Karpas-422 (cell line): ENCODE data around the gene DHX58. TPM values are rescaled to one million over a fixed set of nuclear protein-coding genes. Genes with fewer than 3 reads are reported as not detected.
A peak's percentile ranks its signal among the peaks of the same experiment; 100 is the strongest.
"Not testable (repeated sequence)": the region's sequence is repeated elsewhere in the genome, so short reads cannot be mapped to it uniquely, and the experiment has no call there.

Source experiments
- DNase-seq: peaks from one replicate; pipeline ENCODE4 v3.0.0-alpha.2; 2015
- H2AFZ ChIP-seq: fragments of 200-600 bp; sonication (generic); 2 replicates; pipeline ENCODE4 v1.6.1; 2014; ENCODE audit warnings: antibody characterized with exemption, low read length, mixed read lengths
- H3K27ac ChIP-seq: fragments of 200-600 bp; sonication (generic); 2 replicates; pipeline ENCODE4 v1.5.1; 2014; ENCODE audit warnings: mild to moderate bottlenecking, low read length, moderate library complexity
- H3K27me3 ChIP-seq: fragments of 200-600 bp; sonication (generic); 2 replicates; pipeline ENCODE4 v1.6.1; 2014; ENCODE audit warnings: low read length, mixed read lengths
- H3K36me3 ChIP-seq: fragments of 200-600 bp; sonication (generic); 2 replicates; pipeline ENCODE4 v1.6.1; 2014; ENCODE audit warnings: low read length, mixed read lengths; ENCODE audit not compliant: insufficient read depth
- H3K4me1 ChIP-seq: fragments of 200-600 bp; sonication (generic); 2 replicates; pipeline ENCODE4 v1.6.1; 2014; ENCODE audit warnings: mild to moderate bottlenecking, low read length, mixed read lengths
- H3K4me2 ChIP-seq: fragments of 200-600 bp; sonication (generic); 2 replicates; pipeline ENCODE4 v1.6.1; 2014; ENCODE audit warnings: low read length, low read depth, mild to moderate bottlenecking; ENCODE audit not compliant: poor library complexity, severe bottlenecking
- H3K4me3 ChIP-seq: fragments of 200-600 bp; sonication (generic); 2 replicates; pipeline ENCODE4 v1.5.1; 2014; ENCODE audit warnings: mild to moderate bottlenecking, antibody characterized with exemption, low read length, mixed read lengths
- H3K79me2 ChIP-seq: fragments of 200-600 bp; sonication (generic); 2 replicates; pipeline ENCODE4 v1.6.1; 2014; ENCODE audit warnings: mild to moderate bottlenecking, low read length, mixed read lengths
- H3K9ac ChIP-seq: fragments of 200-600 bp; sonication (generic); 2 replicates; pipeline ENCODE4 v1.6.0; 2014; ENCODE audit warnings: low read length
- H3K9me2 ChIP-seq: fragments of 200-600 bp; sonication (generic), shearing (Covaris generic); replicated peaks from 2 replicates; pipeline ENCODE4 v1.6.0; 2014; ENCODE audit warnings: mild to moderate bottlenecking, low read length, moderate library complexity; ENCODE audit not compliant: insufficient read depth
- H3K9me3 ChIP-seq: fragments of 300-700, 200-600 bp; sonication (generic); 2 replicates; pipeline ENCODE4 v1.6.1; 2014; ENCODE audit warnings: low read length, mixed read lengths
- H4K20me1 ChIP-seq: fragments of 200-600 bp; sonication (generic); 2 replicates; pipeline ENCODE4 v1.6.1; 2014; ENCODE audit warnings: mild to moderate bottlenecking, antibody characterized with exemption, low read length, low read depth; ENCODE audit not compliant: insufficient read depth
- total RNA-seq: library from RNA; depleted of rRNA; stranded (reverse); fragments of >200 nt; shearing (Covaris generic); gene quantifications from 2 replicates; pipeline ENCODE4 v1.2.3, GENCODE V29; 2014; ENCODE audit warnings: low replicate concordance; rRNA removed

Gene DHX58
- 12.6 and 20.3 TPM in 2 replicates for total RNA-seq

GRCh38 chr17:42112552-42113176 lies at the start of gene DHX58:
Gene DHX58, minus strand, starts transcription at chr17:42112714. Its CDS starts 822 bp downstream, at chr17:42111892.
- H3K36me3 ChIP-seq, result no peaks in the 10 kb centered on the region
- H4K20me1 ChIP-seq, result no peaks in the 10 kb centered on the region
- no peaks in the 10 kb centered on the region for H3K79me2 ChIP-seq
- H3K9me2 ChIP-seq, result no peaks in the 10 kb centered on the region
- peak within 1 kb of the TSS; percentile 72 for H3K27ac ChIP-seq
- no peaks in the 10 kb centered on the region for H3K27me3 ChIP-seq
- peaks cover 60% of the 10 kb centered on the region for H3K4me1 ChIP-seq
- peak within 1 kb of the TSS; percentile 91 for H3K4me2 ChIP-seq
- no peak within 1 kb of the TSS for H2AFZ ChIP-seq
- peak within 1 kb of the TSS; percentile 83 for H3K9ac ChIP-seq
- H3K4me3 ChIP-seq, result peak within 1 kb of the TSS; percentile 77
- DNase-seq, result peak; percentile 96
- H3K9me3 ChIP-seq, result no peaks in the 10 kb centered on the region

- Histone ChIP-seq H3K27me3 (no peaks in the 10 kb centered on the region), H2AFZ (no peak overlapping the region), H3K79me2 (no peaks in the 10 kb centered on the region), H3K9me3 (no peaks in the 10 kb centered on the region), H3K27ac (no peak overlapping the region), H4K20me1 (no peaks in the 10 kb centered on the region), H3K9me2 (no peaks in the 10 kb centered on the region), H3K4me1 (peaks cover 4% of the 10 kb centered on the region; the same call in 1 of the 2 replicates), H3K4me2 (no peak overlapping the region), H3K9ac (no peak overlapping the region), H3K36me3 (no peaks in the 10 kb centered on the region), H3K4me3 (no peak overlapping the region)
- no peak for DNase-seq
These were observed 48.0 kb upstream of the DHX58 start for GRCh38 chr17:42160531-42160910.

- H4K20me1 ChIP-seq, result no peaks in the 10 kb centered on the region
- H3K27me3 ChIP-seq, result no peaks in the 10 kb centered on the region
- no peak overlapping the region for H3K4me3 ChIP-seq
- H3K9me3 ChIP-seq, result no peaks in the 10 kb centered on the region
- no peaks in the 10 kb centered on the region for H3K79me2 ChIP-seq
- no peak for DNase-seq
- H2AFZ ChIP-seq, result no peak overlapping the region
- no peaks in the 10 kb centered on the region for H3K36me3 ChIP-seq
- H3K9me2 ChIP-seq, result no peaks in the 10 kb centered on the region
- no peak overlapping the region for H3K4me2 ChIP-seq
- H3K4me1 ChIP-seq, result peaks cover 4% of the 10 kb centered on the region; the same call in 1 of the 2 replicates
- H3K9ac ChIP-seq, result no peak overlapping the region
- H3K27ac ChIP-seq, result no peak overlapping the region
These were observed 47.4 kb upstream of the DHX58 start for GRCh38 chr17:42159796-42160530.

- H2AFZ ChIP-seq, result no peak overlapping the region
- H3K4me2 ChIP-seq, result no peak overlapping the region
- H3K9me3 ChIP-seq, result no peaks in the 10 kb centered on the region
- no peak overlapping the region for H3K27ac ChIP-seq
- peak overlapping the region; percentile 34; the same call in 1 of the 2 replicates for H3K4me3 ChIP-seq
- H4K20me1 ChIP-seq, result peaks cover 22% of the 10 kb centered on the region; the same call in 1 of the 2 replicates
- DNase-seq, result no peak
- no peaks in the 10 kb centered on the region for H3K27me3 ChIP-seq
- H3K4me1 ChIP-seq, result peaks cover 23% of the 10 kb centered on the region
- H3K79me2 ChIP-seq, result peaks cover 41% of the 10 kb centered on the region
- H3K9me2 ChIP-seq, result no peaks in the 10 kb centered on the region
- H3K9ac ChIP-seq, result no peak overlapping the region
- H3K36me3 ChIP-seq, result no peaks in the 10 kb centered on the region; the same call in 1 of the 2 replicates
These were observed 43.1 kb upstream of the DHX58 start for GRCh38 chr17:42155614-42156045.

- peak; percentile 66 for DNase-seq
These were observed 41.6 kb upstream of the DHX58 start for GRCh38 chr17:42153919-42154742.

GRCh38 chr17:42146911-42147607 lies 34.5 kb upstream of the DHX58 start:
- no peak for DNase-seq
- no peaks in the 10 kb centered on the region for H3K27me3 ChIP-seq
- no peak overlapping the region for H3K27ac ChIP-seq
- H3K4me3 ChIP-seq, result no peak overlapping the region
- no peaks in the 10 kb centered on the region for H3K9me3 ChIP-seq
- H3K4me2 ChIP-seq, result no peak overlapping the region
- peaks cover 19% of the 10 kb centered on the region for H4K20me1 ChIP-seq
- no peaks in the 10 kb centered on the region for H3K9me2 ChIP-seq
- no peak overlapping the region for H2AFZ ChIP-seq
- H3K36me3 ChIP-seq, result peaks cover 6% of the 10 kb centered on the region; the same call in 1 of the 2 replicates
- H3K79me2 ChIP-seq, result peaks cover 90% of the 10 kb centered on the region
- H3K9ac ChIP-seq, result no peak overlapping the region
- peaks cover 8% of the 10 kb centered on the region for H3K4me1 ChIP-seq

More at GRCh38 chr17:42153919-42154742, 41.6 kb upstream of the DHX58 start:
- peak overlapping the region; percentile 89 for H3K4me3 ChIP-seq
- H3K27ac ChIP-seq, result peak overlapping the region; percentile 33; the same call in 1 of the 2 replicates
- H3K4me1 ChIP-seq, result peaks cover 23% of the 10 kb centered on the region
- H3K9me2 ChIP-seq, result no peaks in the 10 kb centered on the region
- H3K9me3 ChIP-seq, result no peaks in the 10 kb centered on the region
- H2AFZ ChIP-seq, result no peak overlapping the region
- no peaks in the 10 kb centered on the region; the same call in 1 of the 2 replicates for H3K36me3 ChIP-seq
- no peaks in the 10 kb centered on the region for H3K27me3 ChIP-seq
- H4K20me1 ChIP-seq, result peaks cover 22% of the 10 kb centered on the region; the same call in 1 of the 2 replicates
- peak overlapping the region; percentile 97 for H3K4me2 ChIP-seq
- H3K9ac ChIP-seq, result peak overlapping the region; percentile 93
- H3K79me2 ChIP-seq, result peaks cover 54% of the 10 kb centered on the region

- Histone ChIP-seq H4K20me1 (peaks cover 39% of the 10 kb centered on the region), H3K36me3 (peaks cover 14% of the 10 kb centered on the region), H3K4me1 (peaks cover 15% of the 10 kb centered on the region), H3K79me2 (peaks cover 90% of the 10 kb centered on the region)
- not testable (repeated sequence) for DNase-seq, H3K9me2 ChIP-seq, H3K27me3 ChIP-seq, H2AFZ ChIP-seq, H3K9ac ChIP-seq, H3K9me3 ChIP-seq, H3K4me3 ChIP-seq, H3K27ac ChIP-seq, H3K4me2 ChIP-seq
These were observed 30.6 kb upstream of the DHX58 start for GRCh38 chr17:42143138-42143537.
